NCI-H2107 treated with DMSO at 0.1 percent for 48 hours (cell line): Measurements from ENCODE around the gene VLDLR.
"Not testable (repeated sequence)": the region's sequence is repeated elsewhere in the genome, so short reads cannot be mapped to it uniquely, and the experiment has no call there.

Experiments used
- DNase-seq: peaks from one replicate; lab custom pipeline; 2025; ENCODE audit not compliant: unreplicated experiment; lab: John Stamatoyannopoulos, UW

The VLDLR gene

DNA sequence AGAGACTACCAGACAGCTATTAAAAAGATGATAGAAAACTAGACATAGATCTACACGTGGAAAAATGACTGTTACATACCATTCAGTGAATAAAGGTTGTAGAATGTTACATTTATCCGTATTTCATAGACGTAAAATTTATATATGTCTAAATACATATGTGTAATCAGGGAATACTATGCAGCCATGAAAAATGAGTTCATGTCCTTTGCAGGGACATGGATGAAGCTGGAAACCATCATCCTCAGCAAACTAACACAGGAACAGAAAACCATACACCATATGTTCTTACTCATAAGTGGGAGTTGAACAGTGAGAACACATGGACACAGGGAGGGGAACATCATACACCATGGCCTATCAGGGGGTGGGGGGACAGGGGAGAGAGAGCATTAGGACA is 85.7 kb downstream of the VLDLR start:
- not testable (repeated sequence) for DNase-seq
